Measurements from ENCODE around the gene ANKS1B.

DNA sequence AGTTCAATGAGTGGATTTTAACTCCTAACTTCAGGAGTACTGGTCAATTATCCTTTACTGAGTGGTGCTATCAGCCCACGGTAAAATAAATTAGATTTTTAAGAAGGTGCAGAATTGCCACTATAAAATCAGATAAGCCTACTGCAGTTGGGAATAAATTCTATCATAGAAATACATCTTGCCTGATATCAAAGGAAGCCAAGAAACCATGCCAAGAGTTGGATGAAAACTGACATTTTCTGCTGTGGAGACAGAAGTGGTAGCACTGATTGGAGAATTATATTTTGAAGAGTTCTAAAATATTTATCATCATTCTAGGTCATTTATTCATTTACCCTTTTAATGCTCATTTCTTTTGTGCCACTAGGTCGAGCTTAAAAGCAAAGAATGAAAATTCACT, 874.5 kb downstream of the ANKS1B start:
- TF ChIP-seq, protein P1, sequence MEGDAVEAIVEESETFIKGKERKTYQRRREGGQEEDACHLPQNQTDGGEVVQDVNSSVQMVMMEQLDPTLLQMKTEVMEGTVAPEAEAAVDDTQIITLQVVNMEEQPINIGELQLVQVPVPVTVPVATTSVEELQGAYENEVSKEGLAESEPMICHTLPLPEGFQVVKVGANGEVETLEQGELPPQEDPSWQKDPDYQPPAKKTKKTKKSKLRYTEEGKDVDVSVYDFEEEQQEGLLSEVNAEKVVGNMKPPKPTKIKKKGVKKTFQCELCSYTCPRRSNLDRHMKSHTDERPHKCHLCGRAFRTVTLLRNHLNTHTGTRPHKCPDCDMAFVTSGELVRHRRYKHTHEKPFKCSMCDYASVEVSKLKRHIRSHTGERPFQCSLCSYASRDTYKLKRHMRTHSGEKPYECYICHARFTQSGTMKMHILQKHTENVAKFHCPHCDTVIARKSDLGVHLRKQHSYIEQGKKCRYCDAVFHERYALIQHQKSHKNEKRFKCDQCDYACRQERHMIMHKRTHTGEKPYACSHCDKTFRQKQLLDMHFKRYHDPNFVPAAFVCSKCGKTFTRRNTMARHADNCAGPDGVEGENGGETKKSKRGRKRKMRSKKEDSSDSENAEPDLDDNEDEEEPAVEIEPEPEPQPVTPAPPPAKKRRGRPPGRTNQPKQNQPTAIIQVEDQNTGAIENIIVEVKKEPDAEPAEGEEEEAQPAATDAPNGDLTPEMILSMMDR (tag by site-specific recombination; IDR thresholded peaks at IDR 0.05) = no peak
- TF ChIP-seq ZNF274 (IDR thresholded peaks at IDR 0.05; ENCODE audit: low read length) (no peak), ZNF274 (tag by site-specific recombination; IDR thresholded peaks at IDR 0.05; ENCODE audit: borderline replicate concordance) (no peak), ZNF843 (tag by site-specific recombination; IDR thresholded peaks at IDR 0.05) (no peak), ZNF792 (tag by site-specific recombination; IDR thresholded peaks at IDR 0.05) (no peak), ZNF416 (tag by site-specific recombination; IDR thresholded peaks at IDR 0.05) (no peak), RBAK (tag by site-specific recombination; IDR thresholded peaks at IDR 0.05) (no peak), ZNF670 (tag by site-specific recombination; IDR thresholded peaks at IDR 0.05; ENCODE audit: low read depth) (no peak), ZNF623 (tag by site-specific recombination; IDR thresholded peaks at IDR 0.05) (no peak), ZNF221 (tag by site-specific recombination; IDR thresholded peaks at IDR 0.05; ENCODE audit: borderline replicate concordance) (no peak), ZNF114 (tag by site-specific recombination; IDR thresholded peaks at IDR 0.05) (no peak), ZBTB7A (tag by site-specific recombination; IDR thresholded peaks at IDR 0.05; ENCODE audit: low read depth) (no peak)
- TF ChIP-seq, protein P2, sequence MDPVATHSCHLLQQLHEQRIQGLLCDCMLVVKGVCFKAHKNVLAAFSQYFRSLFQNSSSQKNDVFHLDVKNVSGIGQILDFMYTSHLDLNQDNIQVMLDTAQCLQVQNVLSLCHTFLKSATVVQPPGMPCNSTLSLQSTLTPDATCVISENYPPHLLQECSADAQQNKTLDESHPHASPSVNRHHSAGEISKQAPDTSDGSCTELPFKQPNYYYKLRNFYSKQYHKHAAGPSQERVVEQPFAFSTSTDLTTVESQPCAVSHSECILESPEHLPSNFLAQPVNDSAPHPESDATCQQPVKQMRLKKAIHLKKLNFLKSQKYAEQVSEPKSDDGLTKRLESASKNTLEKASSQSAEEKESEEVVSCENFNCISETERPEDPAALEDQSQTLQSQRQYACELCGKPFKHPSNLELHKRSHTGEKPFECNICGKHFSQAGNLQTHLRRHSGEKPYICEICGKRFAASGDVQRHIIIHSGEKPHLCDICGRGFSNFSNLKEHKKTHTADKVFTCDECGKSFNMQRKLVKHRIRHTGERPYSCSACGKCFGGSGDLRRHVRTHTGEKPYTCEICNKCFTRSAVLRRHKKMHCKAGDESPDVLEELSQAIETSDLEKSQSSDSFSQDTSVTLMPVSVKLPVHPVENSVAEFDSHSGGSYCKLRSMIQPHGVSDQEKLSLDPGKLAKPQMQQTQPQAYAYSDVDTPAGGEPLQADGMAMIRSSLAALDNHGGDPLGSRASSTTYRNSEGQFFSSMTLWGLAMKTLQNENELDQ (tag by site-specific recombination; IDR thresholded peaks at IDR 0.05; ENCODE audit: low read depth) = no peak
- TF ChIP-seq, protein P3, sequence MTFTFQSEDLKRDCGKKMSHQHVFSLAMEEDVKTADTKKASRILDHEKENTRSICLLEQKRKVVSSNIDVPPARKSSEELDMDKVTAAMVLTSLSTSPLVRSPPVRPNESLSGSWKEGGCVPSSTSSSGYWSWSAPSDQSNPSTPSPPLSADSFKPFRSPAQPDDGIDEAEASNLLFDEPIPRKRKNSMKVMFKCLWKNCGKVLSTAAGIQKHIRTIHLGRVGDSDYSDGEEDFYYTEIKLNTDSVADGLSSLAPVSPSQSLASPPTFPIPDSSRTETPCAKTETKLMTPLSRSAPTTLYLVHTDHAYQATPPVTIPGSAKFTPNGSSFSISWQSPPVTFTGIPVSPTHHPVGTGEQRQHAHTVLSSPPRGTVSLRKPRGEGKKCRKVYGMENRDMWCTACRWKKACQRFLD (tag by site-specific recombination; IDR thresholded peaks at IDR 0.05) = no peak

Data from HEK293 (cell line).